Esophagus squamous epithelium (tissue), 4 donors: Measurements from ENCODE around the gene P3H2.

Experiments
- CTCF ChIP-seq, 6 experiments: fragments of 450-650 bp in 4 of 6; fragments of 200-600 bp in 2 of 6; sonication (generic) in 2 of 6; IDR thresholded peaks; one replicate each; pipeline ENCODE4 v1.5.1; 2016 to 2019; ENCODE audit warnings: antibody characterized with exemption in 6 of 6, mild to moderate bottlenecking in 4 of 6, moderate library complexity in 4 of 6
- POLR2A ChIP-seq, 4 donors: fragments of 450-650 bp; IDR thresholded peaks; one replicate each; pipeline ENCODE4 v1.6.1; 2017; ENCODE audit warnings: antibody characterized with exemption in 4 of 4, mild to moderate bottlenecking in 4 of 4, moderate library complexity in 3 of 4

DNA sequence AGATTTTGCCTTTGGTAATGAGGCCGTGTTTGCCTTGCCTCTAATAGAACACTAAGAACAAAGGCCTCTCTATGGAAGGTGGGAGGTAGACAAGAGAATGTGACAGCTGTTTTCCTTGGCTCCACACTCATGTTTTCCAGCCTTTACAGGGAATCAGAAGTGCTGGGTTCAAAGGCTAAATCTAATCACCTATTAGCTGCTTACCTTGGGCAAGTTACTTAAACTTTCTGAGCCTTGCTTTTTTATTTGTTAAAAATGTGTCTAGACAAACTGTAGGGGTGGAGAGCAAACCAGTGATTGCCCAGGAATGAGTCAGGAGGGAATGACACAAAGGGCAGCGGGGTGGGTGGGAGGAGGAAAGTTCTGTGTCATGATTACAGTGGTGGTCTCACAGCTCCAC, 179.0 kb downstream of the P3H2 start:
- TF ChIP-seq CTCF (IDR thresholded peaks at IDR 0.05) (no peak), POLR2A (IDR thresholded peaks at IDR 0.05) (no peak)
